ENCODE results near the gene COMP.
A peak's percentile ranks its signal among the peaks of the same experiment; 100 is the strongest.
"Not testable (repeated sequence)": the region's sequence is repeated elsewhere in the genome, so short reads cannot be mapped to it uniquely, and the experiment has no call there.

COMP gene

GRCh38 chr19:18790566-18791314 lies at the start of gene COMP:
TSS of gene COMP (minus strand) at chr19:18791305. CDS start at chr19:18791269, 36 bp downstream.
- no peak for DNase-seq (ENCODE audit: low spot score)

GRCh38 chr19:18840288-18841267 lies 49.5 kb upstream of the COMP start:
- no peak for DNase-seq (ENCODE audit: low spot score)

- no peak for DNase-seq (ENCODE audit: low spot score)
These were observed 48.6 kb upstream of the COMP start for GRCh38 chr19:18839465-18840287.

- DNase-seq (ENCODE audit: low spot score): no peak
These were observed 43.5 kb upstream of the COMP start for GRCh38 chr19:18834644-18834984.

GRCh38 chr19:18833849-18834643 lies 42.9 kb upstream of the COMP start:
- no peak for DNase-seq (ENCODE audit: low spot score)

- DNase-seq (ENCODE audit: low spot score): no peak
These were observed 42.0 kb upstream of the COMP start for GRCh38 chr19:18833141-18833476.

- peak; percentile 56 for DNase-seq (ENCODE audit: low spot score)
These were observed 41.4 kb upstream of the COMP start for GRCh38 chr19:18832306-18833140.

- peak; percentile 98 for DNase-seq (ENCODE audit: low spot score)
These were observed 40.6 kb upstream of the COMP start, which contains the start of gene UPF1 for GRCh38 chr19:18831524-18832305. TSS of gene UPF1 (plus strand) at chr19:18831959. CDS start at chr19:18832210, 251 bp downstream.

GRCh38 chr19:18830488-18830887 lies 39.4 kb upstream of the COMP start:
- no peak for DNase-seq (ENCODE audit: low spot score)

GRCh38 chr19:18828786-18829185 lies 37.7 kb upstream of the COMP start:
- no peak for DNase-seq (ENCODE audit: low spot score)

- no peak for DNase-seq (ENCODE audit: low spot score)
These were observed 26.5 kb upstream of the COMP start for GRCh38 chr19:18817574-18817973.

- DNase-seq (ENCODE audit: low spot score): not testable (repeated sequence)
These were observed 25.5 kb upstream of the COMP start for GRCh38 chr19:18816645-18817044.

GRCh38 chr19:18815673-18816072 lies 24.6 kb upstream of the COMP start:
- DNase-seq (ENCODE audit: low spot score): no peak

GRCh38 chr19:18814063-18814462 lies 23.0 kb upstream of the COMP start:
- peak; percentile 72 for DNase-seq (ENCODE audit: low spot score)

GRCh38 chr19:18811638-18812037 lies 20.5 kb upstream of the COMP start:
- not testable (repeated sequence) for DNase-seq (ENCODE audit: low spot score)

GRCh38 chr19:18809149-18809868 lies 18.2 kb upstream of the COMP start:
- peak; percentile 89 for DNase-seq (ENCODE audit: low spot score)

- peak; percentile 55 for DNase-seq (ENCODE audit: low spot score)
These were observed 16.8 kb upstream of the COMP start for GRCh38 chr19:18807861-18808331.

GRCh38 chr19:18804643-18805042 lies 13.5 kb upstream of the COMP start:
- DNase-seq (ENCODE audit: low spot score): no peak

GRCh38 chr19:18804139-18804601 lies 13.1 kb upstream of the COMP start:
- no peak for DNase-seq (ENCODE audit: low spot score)

Data from GM03348 (cell line).